Neuron (in vitro differentiated cells): ENCODE measurements around the gene RIC8B.

Experiments
- H2AFZ ChIP-seq: one replicate; pipeline ENCODE4 v1.6.1; 2013; ENCODE audit warnings: low read depth, mild to moderate bottlenecking, inconsistent platforms, low read length, moderate library complexity
- H3K27me3 ChIP-seq: one replicate; pipeline ENCODE4 v1.6.1; 2013; ENCODE audit warnings: low read length; ENCODE audit not compliant: insufficient read depth
- H3K36me3 ChIP-seq: one replicate; pipeline ENCODE4 v1.6.1; 2013; ENCODE audit warnings: low read length; ENCODE audit not compliant: insufficient read depth
- H3K4me1 ChIP-seq: one replicate; pipeline ENCODE4 v1.6.1; 2013; ENCODE audit warnings: low read length; ENCODE audit not compliant: insufficient read depth
- H3K4me3 ChIP-seq: 2 replicates; pipeline ENCODE4 v1.5.1; 2013; ENCODE audit warnings: mild to moderate bottlenecking, low read length, moderate library complexity
- H3K9me3 ChIP-seq: one replicate; pipeline ENCODE4 v1.6.1; 2013; ENCODE audit warnings: low read length

RIC8B gene

GRCh38 chr12:106868982-106869700 lies 94.7 kb downstream of the RIC8B start:
- H3K36me3 ChIP-seq, result peaks cover 10% of the 10 kb centered on the region
- no peaks in the 10 kb centered on the region for H3K9me3 ChIP-seq
- no peaks in the 10 kb centered on the region for H3K27me3 ChIP-seq
- no peak overlapping the region for H3K4me3 ChIP-seq
- peaks cover 20% of the 10 kb centered on the region for H3K4me1 ChIP-seq
- H2AFZ ChIP-seq, result no peak overlapping the region

- H3K27me3 ChIP-seq, result no peaks in the 10 kb centered on the region
- no peaks in the 10 kb centered on the region for H3K9me3 ChIP-seq
- no peak overlapping the region for H2AFZ ChIP-seq
- peaks cover 14% of the 10 kb centered on the region for H3K4me1 ChIP-seq
- no peak overlapping the region for H3K4me3 ChIP-seq
- peaks cover 14% of the 10 kb centered on the region for H3K36me3 ChIP-seq
Measured at GRCh38 chr12:106870116-106870515, 95.6 kb downstream of the RIC8B start.

GRCh38 chr12:106871477-106871876 lies 97.0 kb downstream of the RIC8B start:
- H3K4me3 ChIP-seq, result no peak overlapping the region
- H3K4me1 ChIP-seq, result peaks cover 4% of the 10 kb centered on the region
- peaks cover 14% of the 10 kb centered on the region for H3K36me3 ChIP-seq
- no peaks in the 10 kb centered on the region for H3K9me3 ChIP-seq
- H3K27me3 ChIP-seq, result no peaks in the 10 kb centered on the region
- no peak overlapping the region for H2AFZ ChIP-seq

GRCh38 chr12:106873983-106874382 lies 99.5 kb downstream of the RIC8B start:
- H3K4me3 ChIP-seq, result no peak overlapping the region
- no peak overlapping the region for H2AFZ ChIP-seq
- peaks cover 15% of the 10 kb centered on the region for H3K36me3 ChIP-seq
- H3K27me3 ChIP-seq, result no peaks in the 10 kb centered on the region
- peaks cover 4% of the 10 kb centered on the region for H3K4me1 ChIP-seq
- H3K9me3 ChIP-seq, result no peaks in the 10 kb centered on the region

GRCh38 chr12:106878804-106879203 lies 104.3 kb downstream of the RIC8B start:
- H3K9me3 ChIP-seq, result no peaks in the 10 kb centered on the region
- no peak overlapping the region for H3K4me3 ChIP-seq
- H3K36me3 ChIP-seq, result peaks cover 40% of the 10 kb centered on the region
- H3K4me1 ChIP-seq, result peaks cover 14% of the 10 kb centered on the region
- H2AFZ ChIP-seq, result no peak overlapping the region
- no peaks in the 10 kb centered on the region for H3K27me3 ChIP-seq

- no peaks in the 10 kb centered on the region for H3K9me3 ChIP-seq
- H2AFZ ChIP-seq, result no peak overlapping the region
Measured at GRCh38 chr12:106879612-106880011, 105.1 kb downstream of the RIC8B start.

GRCh38 chr12:106883426-106883825 lies 108.9 kb downstream of the RIC8B start:
- Histone ChIP-seq H3K9me3 (no peaks in the 10 kb centered on the region), H3K4me1 (peaks cover 24% of the 10 kb centered on the region), H2AFZ (no peak overlapping the region), H3K36me3 (peaks cover 62% of the 10 kb centered on the region), H3K27me3 (no peaks in the 10 kb centered on the region), H3K4me3 (no peak overlapping the region)

More at GRCh38 chr12:106879612-106880011, 105.1 kb downstream of the RIC8B start:
- H3K36me3 ChIP-seq, result peaks cover 42% of the 10 kb centered on the region
- no peaks in the 10 kb centered on the region for H3K27me3 ChIP-seq
- H3K4me1 ChIP-seq, result peaks cover 14% of the 10 kb centered on the region
- no peak overlapping the region for H3K4me3 ChIP-seq

GRCh38 chr12:106885026-106885425 lies 110.5 kb downstream of the RIC8B start:
- peaks cover 55% of the 10 kb centered on the region for H3K36me3 ChIP-seq
- no peak overlapping the region for H3K4me3 ChIP-seq
- H2AFZ ChIP-seq, result no peak overlapping the region

GRCh38 chr12:106885541-106886249 lies 111.2 kb downstream of the RIC8B start:
- Histone ChIP-seq H3K36me3 (peaks cover 49% of the 10 kb centered on the region), H3K9me3 (no peaks in the 10 kb centered on the region), H2AFZ (no peak overlapping the region), H3K4me1 (peaks cover 22% of the 10 kb centered on the region), H3K4me3 (no peak overlapping the region), H3K27me3 (no peaks in the 10 kb centered on the region)

More at GRCh38 chr12:106885026-106885425, 110.5 kb downstream of the RIC8B start:
- no peaks in the 10 kb centered on the region for H3K9me3 ChIP-seq
- no peaks in the 10 kb centered on the region for H3K27me3 ChIP-seq
- peaks cover 24% of the 10 kb centered on the region for H3K4me1 ChIP-seq

- Histone ChIP-seq H3K36me3 (peaks cover 44% of the 10 kb centered on the region), H2AFZ (no peak overlapping the region), H3K4me1 (peaks cover 10% of the 10 kb centered on the region), H3K4me3 (no peak overlapping the region), H3K9me3 (no peaks in the 10 kb centered on the region), H3K27me3 (no peaks in the 10 kb centered on the region)
Measured at GRCh38 chr12:106886932-106887331, 112.5 kb downstream of the RIC8B start.

GRCh38 chr12:106888348-106888970 lies 114.0 kb downstream of the RIC8B start:
- Histone ChIP-seq H3K4me1 (peaks cover 10% of the 10 kb centered on the region), H3K4me3 (no peak overlapping the region), H2AFZ (no peak overlapping the region), H3K27me3 (no peaks in the 10 kb centered on the region), H3K36me3 (peaks cover 33% of the 10 kb centered on the region), H3K9me3 (no peaks in the 10 kb centered on the region)

GRCh38 chr12:106889326-106889725 lies 114.8 kb downstream of the RIC8B start:
- H3K4me1 ChIP-seq, result peaks cover 10% of the 10 kb centered on the region
- no peak overlapping the region for H2AFZ ChIP-seq
- peaks cover 25% of the 10 kb centered on the region for H3K36me3 ChIP-seq

GRCh38 chr12:106889950-106890626 lies 115.6 kb downstream of the RIC8B start:
- H2AFZ ChIP-seq, result no peak overlapping the region
- no peak overlapping the region for H3K4me3 ChIP-seq
- H3K36me3 ChIP-seq, result peaks cover 21% of the 10 kb centered on the region
- H3K9me3 ChIP-seq, result no peaks in the 10 kb centered on the region
- no peaks in the 10 kb centered on the region for H3K27me3 ChIP-seq
- H3K4me1 ChIP-seq, result peaks cover 10% of the 10 kb centered on the region

More at GRCh38 chr12:106889326-106889725, 114.8 kb downstream of the RIC8B start:
- Histone ChIP-seq H3K27me3 (no peaks in the 10 kb centered on the region), H3K9me3 (no peaks in the 10 kb centered on the region), H3K4me3 (no peak overlapping the region)
